A549 (cell line): ENCODE measurements around the gene S100A13. TPM values are rescaled to one million over a fixed set of nuclear protein-coding genes. Genes with fewer than 3 reads are reported as not detected.

Experiments
- ATAC-seq, 2 experiments: fragments of 200-7000 bp in 1 of 2; fragments of >200 bp in 1 of 2; cut with Nextera tagmentation in 1 of 2; cut with Tn5 transposase in 1 of 2; 3 replicates each; pipeline versions ENCODE4 v1.8.0 to v1.9.1; 2018 to 2020; ENCODE audit warnings: mild to moderate bottlenecking in 1 of 2, moderate library complexity in 1 of 2
- CTCF ChIA-PET: fragments of 300-600 bp; sonication (Branson Sonifier 250); formaldehyde crosslinking; extraction: SDS; loops from one replicate; lab custom pipeline; 2021; ENCODE audit warnings: antibody characterized with exemption, inconsistent platforms; lab: Yijun Ruan, JAX
- POLR2A ChIA-PET: fragments of 350-600 bp; formaldehyde crosslinking; extraction: SDS; loops from one replicate; lab custom pipeline; 2021; ENCODE audit warnings: antibody characterized with exemption, inconsistent platforms; lab: Yijun Ruan, JAX
- DNase-seq, 2 experiments: peaks; one replicate each; pipeline versions ENCODE4 v3.0.0 to v3.0.0-alpha.2; 2011 to 2016; ENCODE audit warnings: low read depth in 1 of 2, low spot score in 1 of 2
- FAIRE-seq: peaks from 2 replicates; lab custom pipeline; 2011; peaks lifted over from hg19 to GRCh38; lab: Jason Lieb, UNC
- H3K27ac ChIP-seq, 2 experiments: fragments of >200 bp; sonication (Bioruptor Twin); formaldehyde crosslinking; 3 replicates each; pipeline ENCODE4 v1.5.1; 2016 to 2017
- H3K4me1 ChIP-seq: fragments of >200 bp; sonication (Bioruptor Twin); formaldehyde crosslinking; 3 replicates; pipeline ENCODE4 v1.6.1; 2016
- H3K4me2 ChIP-seq: fragments of >200 bp; sonication (Bioruptor Twin); formaldehyde crosslinking; 3 replicates; pipeline ENCODE4 v1.6.1; 2016
- H3K4me3 ChIP-seq: fragments of >200 bp; sonication (Bioruptor Twin); formaldehyde crosslinking; 3 replicates; pipeline ENCODE4 v1.5.1; 2016
- H3K9me3 ChIP-seq: fragments of >200 bp; sonication (Bioruptor Twin); formaldehyde crosslinking; 3 replicates; pipeline ENCODE4 v1.6.1; 2016
- CBX8 ChIP-seq: fragments of 200-600 bp; sonication (generic); IDR thresholded peaks from 2 replicates; pipeline ENCODE4 v1.6.1; 2016
- CEBPB ChIP-seq, 2 experiments: fragments of >200 bp in 1 of 2; sonication (Bioruptor Twin) in 1 of 2; formaldehyde crosslinking in 1 of 2; IDR thresholded peaks; 2 replicates each; pipeline ENCODE4 v1.6.1; 2012 to 2016
- CHD4 ChIP-seq: fragments of 200-600 bp; sonication (generic); IDR thresholded peaks from 2 replicates; pipeline ENCODE4 v1.6.1; 2016; ENCODE audit warnings: antibody characterized with exemption, mild to moderate bottlenecking, borderline replicate concordance
- EHF ChIP-seq: fragments of 250-450 bp; sonication (Bioruptor Pico); IDR thresholded peaks from 2 replicates; pipeline ENCODE4 v1.5.0; 2020; ENCODE audit warnings: mild to moderate bottlenecking
- EHMT2 ChIP-seq: fragments of 200-600 bp; sonication (generic); IDR thresholded peaks from 2 replicates; pipeline ENCODE4 v1.6.1; 2016; ENCODE audit warnings: antibody characterized with exemption, low read depth, mild to moderate bottlenecking, moderate library complexity
- ELK1 ChIP-seq: fragments of 150-350 bp; IDR thresholded peaks from 2 replicates; pipeline ENCODE4 v1.6.1; 2014; ENCODE audit warnings: low read depth, mild to moderate bottlenecking, low read length
- FOSB ChIP-seq: fragments of 250-450 bp; sonication (Bioruptor Pico); IDR thresholded peaks from 2 replicates; pipeline ENCODE4 v1.5.0; 2020; ENCODE audit warnings: mild to moderate bottlenecking, moderate library complexity
- FOSL2 ChIP-seq, 2 experiments: fragments of 450-650 bp in 1 of 2; fragments of >200 bp in 1 of 2; sonication (Bioruptor Twin) in 1 of 2; formaldehyde crosslinking; IDR thresholded peaks; 2 replicates each; pipeline versions ENCODE4 v1.5.0 to v1.6.1; 2016 to 2020; ENCODE audit warnings: mild to moderate bottlenecking in 1 of 2, moderate library complexity in 1 of 2
- GATA3 ChIP-seq: IDR thresholded peaks from 2 replicates; pipeline ENCODE4 v1.6.1; 2012; ENCODE audit warnings: borderline replicate concordance
- HDAC2 ChIP-seq: fragments of 200-600 bp; sonication (generic); IDR thresholded peaks from 2 replicates; pipeline ENCODE4 v1.6.1; 2016
- HEYL ChIP-seq: fragments of 250-450 bp; sonication (Bioruptor Pico); IDR thresholded peaks from 2 replicates; pipeline ENCODE4 v1.8.0; 2021; ENCODE audit warnings: mild to moderate bottlenecking, moderate library complexity
- HMGXB4 ChIP-seq: fragments of 250-450 bp; sonication (Bioruptor Pico); IDR thresholded peaks from 2 replicates; pipeline ENCODE4 v1.5.0; 2021; ENCODE audit warnings: mild to moderate bottlenecking, moderate library complexity, borderline replicate concordance
- JUN ChIP-seq, 2 experiments: fragments of >200 bp; sonication (Bioruptor Twin); formaldehyde crosslinking; IDR thresholded peaks; 2 replicates in 1 of 2; 3 replicates in 1 of 2; pipeline ENCODE4 v1.6.1; 2016 to 2017
- JUNB ChIP-seq: fragments of >200 bp; sonication (Bioruptor Twin); formaldehyde crosslinking; IDR thresholded peaks from 2 replicates; pipeline ENCODE4 v1.6.1; 2016
- KDM1A ChIP-seq: fragments of 200-600 bp; sonication (generic); IDR thresholded peaks from 2 replicates; pipeline ENCODE4 v1.6.1; 2016; ENCODE audit warnings: low read depth, mild to moderate bottlenecking
- MAX ChIP-seq: IDR thresholded peaks from 2 replicates; pipeline ENCODE4 v1.6.1; 2012
- MYC ChIP-seq: IDR thresholded peaks from 2 replicates; pipeline ENCODE4 v1.6.1; 2012; ENCODE audit warnings: mild to moderate bottlenecking, inconsistent platforms, low read length, improper control_type of control experiment, borderline replicate concordance
- NPAS2 ChIP-seq: fragments of 250-450 bp; sonication (Bioruptor Pico); IDR thresholded peaks from 2 replicates; pipeline ENCODE4 v1.8.0; 2022; ENCODE audit warnings: mild to moderate bottlenecking, moderate library complexity, borderline replicate concordance
- NR3C1 ChIP-seq: fragments of >200 bp; sonication (Bioruptor Twin); formaldehyde crosslinking; IDR thresholded peaks from 3 replicates; pipeline ENCODE4 v1.6.1; 2017
- PHF8 ChIP-seq: fragments of 200-600 bp; sonication (generic); IDR thresholded peaks from 2 replicates; pipeline ENCODE4 v1.6.1; 2016; ENCODE audit warnings: low read depth, mild to moderate bottlenecking, antibody characterized with exemption, moderate library complexity, borderline replicate concordance
- POLR2AphosphoS2 ChIP-seq: conservative IDR thresholded peaks from 2 replicates; pipeline ENCODE4 v1.6.1; 2012; ENCODE audit warnings: low read length, improper control_type of control experiment, inconsistent platforms
- RAD21 ChIP-seq, 2 experiments: fragments of >200 bp in 1 of 2; sonication (Bioruptor Twin) in 1 of 2; formaldehyde crosslinking in 1 of 2; IDR thresholded peaks in 1 of 2; conservative IDR thresholded peaks in 1 of 2; 2 replicates in 1 of 2; 3 replicates in 1 of 2; pipeline ENCODE4 v1.6.1; 2012 to 2018; ENCODE audit warnings: inconsistent platforms in 1 of 2
- RFX5 ChIP-seq: fragments of 450-650 bp; IDR thresholded peaks from 2 replicates; pipeline ENCODE4 v1.7.1; 2014; ENCODE audit warnings: antibody characterized with exemption, mild to moderate bottlenecking, moderate library complexity
- SMC3 ChIP-seq: fragments of >200 bp; sonication (Bioruptor Twin); formaldehyde crosslinking; IDR thresholded peaks from 3 replicates; pipeline ENCODE4 v1.6.1; 2018; ENCODE audit warnings: inconsistent platforms
- TFCP2L1 ChIP-seq: fragments of 250-450 bp; sonication (Bioruptor Pico); IDR thresholded peaks from 2 replicates; pipeline ENCODE4 v1.5.0; 2021; ENCODE audit warnings: mild to moderate bottlenecking
- USF2 ChIP-seq: fragments of 450-650 bp; IDR thresholded peaks from 2 replicates; pipeline ENCODE4 v1.6.1; 2014; ENCODE audit warnings: antibody characterized with exemption
- ZFP36 ChIP-seq: fragments of 450-650 bp; IDR thresholded peaks from 2 replicates; pipeline ENCODE4 v1.6.1; 2014; ENCODE audit warnings: borderline replicate concordance; ENCODE audit not compliant: partially characterized antibody
- WGBS: methylation state at CpG from one replicate; pipeline ENCODE4 v1.1.6; 2017; ENCODE audit errors: missing lambda C conversion rate; 5-methylcytosine and 5-hydroxymethylcytosine counted together
- polyA plus RNA-seq, 4 experiments: library from polyadenylated mRNA; depleted of rRNA in 3 of 4; stranded (reverse); fragments of >200 nt; fragmentation: RNase III in 1 of 4; extraction: RNeasy Plus Mini Kit Qiagen cat#74134 plus additional on column Dnase treatment in 1 of 4; gene quantifications; 2 replicates in 3 of 4; 3 replicates in 1 of 4; pipeline ENCODE4 v1.2.3, GENCODE V29; 2011 to 2017

Gene S100A13
- polyA plus RNA-seq, 2 of the 4 experiments (the other 2 are of a cell fraction), result 113 to 129 TPM

GRCh38 chr1:153652805-153653500 is 25.6 kb upstream of the S100A13 start:
- H3K27ac ChIP-seq, result 0 out of 6 replicates have a peak overlapping the region, but pooled peaks of 1 of the 2 experiments have one; percentile 27
- CTCF ChIA-PET, result interaction anchor here (0.8 to 2.9 kb wide), 8 partner anchors 11 to 158 kb away, joined by 3 to 13 read pairs (median 4); partner anchors contain the start of gene NPR1

GRCh38 chr1:153651771-153652170 is 24.5 kb upstream of the S100A13 start:
- peaks cover 6% of the 10 kb centered on the region; the same call in 1 of the 3 replicates for H3K4me1 ChIP-seq
- H3K9me3 ChIP-seq, result no peaks in the 10 kb centered on the region
- FAIRE-seq (no peak), DNase-seq (no peak), ATAC-seq (no peak)
- POLR2A ChIA-PET, result interaction anchor here (1.4 kb wide), 1 partner anchor 18 kb away, joined by 6 read pairs; the partner anchor contains the start of gene CHTOP
- H3K4me3 ChIP-seq, result no peak overlapping the region
- no peak overlapping the region for H3K4me2 ChIP-seq
- CTCF ChIA-PET, result interaction anchor here (0.5 to 2.9 kb wide), 13 partner anchors 10 to 142 kb away, joined by 3 to 13 read pairs (median 4); no protein-coding TSS in a partner anchor
- TF ChIP-seq NPAS2 (no peak), MAX (no peak), SMC3 (no peak), HDAC2 (no peak), HMGXB4 (no peak), FOSL2 (IDR thresholded peaks at IDR 0.05) (no peak), FOSL2 (CRISPR knock-in tag; IDR thresholded peaks at IDR 0.05) (no peak), CBX8 (no peak), FOSB (CRISPR knock-in tag) (no peak), RFX5 (no peak)
- WGBS, result 50% methylated on average over 1 of the region's 1 CpG
- H3K27ac ChIP-seq, result no peak overlapping the region

More at GRCh38 chr1:153652805-153653500, 25.6 kb upstream of the S100A13 start:
- ATAC-seq (no peak), DNase-seq (no peak), FAIRE-seq (no peak)
- no peak overlapping the region for H3K4me2 ChIP-seq
- WGBS, result 88% methylated on average over 3 of the region's 3 CpGs
- H3K4me3 ChIP-seq, result no peak overlapping the region
- H3K9me3 ChIP-seq, result no peaks in the 10 kb centered on the region
- H3K4me1 ChIP-seq, result peaks cover 8% of the 10 kb centered on the region; the same call in 1 of the 3 replicates
- POLR2A ChIA-PET, result interaction anchor here (1.3 kb wide), 1 partner anchor 9 kb away, joined by 5 read pairs; no protein-coding TSS in a partner anchor
- TF ChIP-seq JUNB, result no peak
- no peak for TF ChIP-seq HDAC2
- no peak for TF ChIP-seq EHMT2
- TF ChIP-seq RAD21 (conservative IDR thresholded peaks at IDR 0.05 in 1 of 2, IDR thresholded peaks at IDR 0.05 in 1 of 2), result no peak
- TF ChIP-seq FOSL2 (IDR thresholded peaks at IDR 0.05), result no peak
- TF ChIP-seq FOSL2 (CRISPR knock-in tag; IDR thresholded peaks at IDR 0.05), result no peak
- no peak for TF ChIP-seq NR3C1
- no peak for TF ChIP-seq NPAS2
- no peak for TF ChIP-seq FOSB (CRISPR knock-in tag)
- no peak for TF ChIP-seq PHF8
- no peak for TF ChIP-seq MAX
- TF ChIP-seq HEYL, result no peak
- TF ChIP-seq GATA3, result no peak

GRCh38 chr1:153649863-153650235 is 22.5 kb upstream of the S100A13 start:
- peak; percentile 47 to 53 for ATAC-seq
- TF ChIP-seq EHMT2 (no peak), POLR2AphosphoS2 (no peak), ZFP36 (no peak), MAX (no peak), CHD4 (no peak), KDM1A (no peak), PHF8 (no peak), NR3C1 (no peak), MYC (no peak), JUN (IDR thresholded peaks at IDR 0.05) (no peak), HEYL (no peak), FOSL2 (IDR thresholded peaks at IDR 0.05) (no peak), FOSL2 (CRISPR knock-in tag; IDR thresholded peaks at IDR 0.05) (no peak), CEBPB (IDR thresholded peaks at IDR 0.05) (no peak), EHF (CRISPR knock-in tag) (no peak), USF2 (no peak), TFCP2L1 (CRISPR knock-in tag) (no peak), ELK1 (no peak)

More at GRCh38 chr1:153649863-153650235, 22.5 kb upstream of the S100A13 start:
- H3K4me2 ChIP-seq, result no peak overlapping the region
- CTCF ChIA-PET, result interaction anchor here (0.9 to 6.3 kb wide), 10 partner anchors 8 to 140 kb away, joined by 3 to 35 read pairs (median 5); partner anchors contain the start of genes NPR1 and SNAPIN
- H3K27ac ChIP-seq, result no peak overlapping the region
- FAIRE-seq (no peak), DNase-seq (no peak)
- WGBS, result 55% methylated on average over 2 of the region's 2 CpGs
- no peak overlapping the region for H3K4me3 ChIP-seq
- peaks cover 6% of the 10 kb centered on the region; the same call in 1 of the 3 replicates for H3K4me1 ChIP-seq
- POLR2A ChIA-PET, result interaction anchor here (0.6 kb wide), 1 partner anchor 16 kb away, joined by 3 read pairs; the partner anchor contains the start of gene CHTOP
- H3K9me3 ChIP-seq, result no peaks in the 10 kb centered on the region
